ENCODE measurements around the gene PCDHGA7.
"Not testable (repeated sequence)": the region's sequence is repeated elsewhere in the genome, so short reads cannot be mapped to it uniquely, and the experiment has no call there.

PCDHGA7 gene

GRCh38 chr5:141402553-141403243 lies 20.2 kb downstream of the PCDHGA7 start, which contains the start of gene PCDHGA9:
TSS of gene PCDHGA9 (plus strand) at chr5:141402778. CDS start at chr5:141402953, 175 bp downstream.
- no peak for DNase-seq

DNA sequence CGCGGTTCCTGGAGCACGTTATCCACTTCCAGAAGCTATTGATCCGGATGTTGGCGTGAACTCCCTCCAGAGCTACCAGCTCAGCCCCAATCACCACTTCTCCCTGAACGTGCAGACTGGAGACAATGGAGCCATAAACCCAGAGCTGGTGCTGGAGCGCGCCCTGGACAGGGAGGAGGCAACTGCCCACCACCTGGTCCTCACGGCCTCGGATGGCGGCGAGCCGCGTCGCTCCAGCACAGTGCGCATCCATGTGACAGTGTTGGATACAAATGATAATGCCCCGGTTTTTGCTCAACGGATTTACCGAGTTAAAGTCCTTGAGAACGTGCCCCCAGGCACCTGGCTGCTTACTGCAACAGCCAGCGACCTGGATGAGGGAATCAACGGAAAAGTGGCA lies 20.8 kb downstream of the PCDHGA7 start:
- DNase-seq: no peak

DNA sequence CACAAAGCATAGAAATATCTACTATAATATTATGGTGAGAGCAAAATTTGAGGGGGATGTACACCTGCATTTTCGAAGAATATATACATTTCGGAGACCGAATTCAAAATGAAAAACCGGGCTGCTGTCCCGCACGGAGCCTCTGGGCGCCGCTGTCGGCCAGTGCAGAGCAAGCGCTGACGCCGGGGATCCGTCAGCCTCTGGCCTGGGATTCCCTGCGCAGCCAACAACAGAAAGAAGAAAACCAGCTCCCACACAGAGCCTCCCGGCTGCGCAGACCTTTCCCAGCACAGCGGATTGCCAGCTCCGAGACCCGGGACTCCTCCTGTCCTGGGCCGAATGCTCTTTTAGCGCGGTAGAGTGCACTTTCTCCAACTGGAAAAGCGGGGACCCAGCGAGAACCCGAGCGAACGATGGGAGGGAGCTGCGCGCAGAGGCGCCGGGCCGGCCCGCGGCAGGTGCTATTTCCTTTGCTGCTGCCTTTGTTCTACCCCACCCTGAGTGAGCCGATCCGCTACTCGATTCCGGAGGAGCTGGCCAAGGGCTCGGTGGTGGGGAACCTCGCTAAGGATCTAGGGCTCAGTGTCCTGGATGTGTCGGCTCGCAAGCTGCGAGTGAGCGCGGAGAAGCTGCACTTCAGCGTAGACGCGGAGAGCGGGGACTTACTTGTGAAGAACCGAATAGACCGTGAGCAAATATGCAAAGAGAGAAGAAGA lies 25.4 kb downstream of the PCDHGA7 start, which contains the start of gene PCDHGB6:
TSS of gene PCDHGB6 (plus strand) at position 232 of the 716 bp plus-strand sequence. CDS start at position 414, 182 bp downstream.
- DNase-seq: peak; percentile 31

DNA sequence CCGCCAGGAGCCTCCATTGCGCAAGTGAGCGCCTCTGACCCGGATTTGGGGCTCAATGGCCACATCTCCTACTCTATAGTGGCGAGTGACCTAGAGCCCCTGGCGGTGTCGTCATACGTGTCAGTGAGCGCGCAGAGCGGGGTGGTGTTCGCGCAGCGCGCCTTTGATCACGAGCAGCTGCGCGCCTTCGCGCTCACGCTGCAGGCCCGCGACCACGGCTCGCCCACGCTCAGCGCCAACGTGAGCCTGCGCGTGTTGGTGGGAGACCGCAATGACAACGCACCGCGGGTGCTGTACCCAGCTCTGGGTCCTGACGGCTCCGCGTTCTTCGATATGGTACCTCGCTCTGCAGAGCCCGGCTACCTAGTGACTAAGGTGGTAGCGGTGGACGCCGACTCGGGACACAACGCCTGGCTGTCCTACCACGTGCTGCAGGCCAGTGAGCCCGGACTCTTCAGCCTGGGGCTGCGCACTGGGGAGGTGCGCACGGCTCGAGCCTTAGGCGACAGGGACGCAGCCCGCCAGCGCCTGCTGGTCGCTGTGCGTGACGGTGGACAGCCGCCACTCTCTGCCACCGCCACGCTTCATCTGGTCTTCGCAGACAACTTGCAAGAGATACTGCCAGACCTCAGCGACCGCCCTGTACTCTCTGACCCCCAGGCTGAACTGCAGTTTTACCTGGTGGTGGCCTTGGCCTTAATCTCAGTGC lies 27.2 kb downstream of the PCDHGA7 start:
- no peak for DNase-seq

GRCh38 chr5:141411575-141411974 lies 29.0 kb downstream of the PCDHGA7 start:
- DNase-seq: no peak

GRCh38 chr5:141412854-141413539 lies 30.5 kb downstream of the PCDHGA7 start, which contains the start of gene PCDHGA10:
TSS of gene PCDHGA10 (plus strand) at chr5:141412987. CDS start at chr5:141413176, 189 bp downstream.
- DNase-seq: peak; percentile 45

DNA sequence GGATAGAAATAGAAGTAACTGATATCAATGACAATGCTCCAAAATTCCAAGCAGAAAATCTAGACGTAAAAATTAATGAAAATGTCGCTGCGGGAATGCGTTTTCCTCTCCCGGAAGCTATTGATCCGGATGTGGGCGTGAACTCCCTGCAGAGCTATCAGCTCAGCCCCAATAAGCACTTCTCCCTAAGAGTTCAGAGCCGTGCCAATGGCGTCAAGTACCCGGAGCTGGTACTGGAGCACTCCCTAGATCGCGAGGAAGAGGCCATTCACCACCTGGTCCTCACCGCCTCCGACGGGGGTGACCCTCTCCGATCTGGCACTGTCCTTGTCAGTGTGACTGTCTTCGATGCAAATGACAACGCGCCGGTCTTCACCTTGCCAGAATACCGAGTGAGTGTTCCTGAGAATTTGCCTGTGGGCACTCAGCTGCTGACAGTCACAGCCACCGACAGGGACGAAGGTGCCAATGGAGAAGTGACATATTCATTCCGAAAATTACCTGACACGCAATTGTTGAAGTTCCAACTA lies 31.1 kb downstream of the PCDHGA7 start:
- DNase-seq: no peak

DNA sequence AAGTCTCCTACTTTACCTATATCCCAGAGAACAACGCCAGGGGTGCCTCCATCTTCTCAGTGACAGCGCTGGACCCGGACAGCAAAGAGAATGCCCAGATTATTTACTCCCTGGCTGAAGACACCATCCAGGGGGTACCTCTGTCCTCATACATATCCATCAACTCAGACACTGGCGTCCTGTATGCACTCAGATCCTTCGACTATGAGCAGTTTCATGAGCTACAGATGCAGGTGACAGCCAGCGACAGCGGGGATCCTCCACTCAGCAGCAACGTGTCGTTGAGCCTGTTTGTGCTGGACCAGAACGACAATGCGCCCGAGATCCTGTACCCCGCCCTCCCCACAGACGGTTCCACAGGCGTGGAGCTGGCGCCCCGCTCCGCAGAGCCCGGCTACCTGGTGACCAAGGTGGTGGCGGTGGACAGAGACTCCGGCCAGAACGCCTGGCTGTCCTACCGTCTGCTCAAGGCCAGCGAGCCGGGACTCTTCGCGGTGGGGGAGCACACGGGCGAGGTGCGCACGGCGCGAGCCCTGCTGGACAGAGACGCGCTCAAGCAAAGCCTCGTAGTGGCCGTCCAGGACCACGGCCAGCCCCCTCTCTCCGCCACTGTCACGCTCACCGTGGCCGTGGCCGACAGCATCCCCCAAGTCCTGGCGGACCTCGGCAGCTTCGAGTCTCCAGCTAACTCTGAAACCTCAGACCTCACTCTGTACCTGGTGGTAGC lies 32.2 kb downstream of the PCDHGA7 start:
- DNase-seq: not testable (repeated sequence)

GRCh38 chr5:141415275-141415618 lies 32.7 kb downstream of the PCDHGA7 start:
- not testable (repeated sequence) for DNase-seq

- DNase-seq: peak; percentile 48
Measured at GRCh38 chr5:141417494-141418172, 35.1 kb downstream of the PCDHGA7 start, which contains the start of gene PCDHGB7. TSS of gene PCDHGB7 (plus strand) at chr5:141417677. CDS start at chr5:141417860, 183 bp downstream.

DNA sequence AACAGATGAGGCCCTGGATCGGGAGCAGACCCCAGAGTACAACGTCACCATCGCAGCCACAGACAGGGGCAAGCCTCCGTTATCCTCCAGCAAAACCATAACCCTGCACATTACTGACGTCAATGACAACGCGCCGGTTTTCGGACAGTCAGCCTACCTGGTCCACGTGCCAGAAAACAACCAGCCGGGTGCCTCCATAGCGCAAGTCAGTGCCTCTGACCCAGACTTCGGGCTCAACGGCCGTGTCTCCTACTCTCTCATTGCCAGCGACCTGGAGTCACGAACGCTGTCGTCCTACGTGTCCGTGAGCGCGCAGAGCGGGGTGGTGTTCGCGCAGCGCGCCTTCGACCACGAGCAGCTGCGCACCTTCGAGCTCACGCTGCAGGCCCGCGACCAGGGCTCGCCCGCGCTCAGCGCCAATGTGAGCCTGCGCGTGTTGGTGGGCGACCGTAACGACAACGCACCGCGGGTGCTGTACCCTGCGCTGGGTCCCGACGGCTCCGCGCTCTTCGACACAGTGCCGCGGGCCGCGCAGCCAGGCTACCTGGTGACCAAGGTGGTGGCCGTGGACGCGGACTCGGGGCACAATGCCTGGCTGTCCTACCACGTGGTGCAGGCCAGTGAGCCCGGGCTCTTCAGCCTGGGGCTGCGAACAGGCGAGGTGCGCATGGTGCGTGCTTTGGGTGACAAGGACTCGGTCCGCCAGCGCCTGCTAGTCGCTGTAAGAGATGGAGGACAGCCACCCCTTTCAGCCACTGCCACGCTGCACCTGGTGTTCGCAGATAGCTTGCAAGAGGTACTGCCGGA lies 36.7 kb downstream of the PCDHGA7 start:
- DNase-seq: no peak

GRCh38 chr5:141420855-141421488 lies 38.4 kb downstream of the PCDHGA7 start, which contains the start of gene PCDHGA11:
TSS of gene PCDHGA11 (plus strand) at chr5:141421051. CDS start at chr5:141421228, 177 bp downstream.
- DNase-seq: peak; percentile 44

DNA sequence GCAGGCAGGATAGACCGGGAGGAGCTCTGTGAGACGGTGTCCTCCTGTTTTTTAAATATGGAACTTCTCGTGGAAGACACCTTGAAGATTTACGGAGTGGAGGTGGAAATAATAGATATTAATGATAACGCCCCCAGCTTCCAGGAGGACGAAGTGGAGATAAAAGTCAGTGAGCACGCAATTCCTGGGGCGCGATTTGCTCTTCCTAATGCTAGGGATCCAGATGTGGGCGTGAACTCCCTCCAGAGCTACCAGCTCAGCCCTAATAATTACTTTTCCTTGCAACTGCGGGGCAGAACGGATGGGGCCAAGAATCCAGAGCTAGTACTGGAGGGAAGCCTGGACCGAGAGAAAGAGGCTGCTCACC lies 38.9 kb downstream of the PCDHGA7 start:
- no peak for DNase-seq

- DNase-seq: no peak
Measured at GRCh38 chr5:141422742-141423291, 40.3 kb downstream of the PCDHGA7 start.

- DNase-seq: no peak
Measured at GRCh38 chr5:141427783-141428426, 45.4 kb downstream of the PCDHGA7 start.

DNA sequence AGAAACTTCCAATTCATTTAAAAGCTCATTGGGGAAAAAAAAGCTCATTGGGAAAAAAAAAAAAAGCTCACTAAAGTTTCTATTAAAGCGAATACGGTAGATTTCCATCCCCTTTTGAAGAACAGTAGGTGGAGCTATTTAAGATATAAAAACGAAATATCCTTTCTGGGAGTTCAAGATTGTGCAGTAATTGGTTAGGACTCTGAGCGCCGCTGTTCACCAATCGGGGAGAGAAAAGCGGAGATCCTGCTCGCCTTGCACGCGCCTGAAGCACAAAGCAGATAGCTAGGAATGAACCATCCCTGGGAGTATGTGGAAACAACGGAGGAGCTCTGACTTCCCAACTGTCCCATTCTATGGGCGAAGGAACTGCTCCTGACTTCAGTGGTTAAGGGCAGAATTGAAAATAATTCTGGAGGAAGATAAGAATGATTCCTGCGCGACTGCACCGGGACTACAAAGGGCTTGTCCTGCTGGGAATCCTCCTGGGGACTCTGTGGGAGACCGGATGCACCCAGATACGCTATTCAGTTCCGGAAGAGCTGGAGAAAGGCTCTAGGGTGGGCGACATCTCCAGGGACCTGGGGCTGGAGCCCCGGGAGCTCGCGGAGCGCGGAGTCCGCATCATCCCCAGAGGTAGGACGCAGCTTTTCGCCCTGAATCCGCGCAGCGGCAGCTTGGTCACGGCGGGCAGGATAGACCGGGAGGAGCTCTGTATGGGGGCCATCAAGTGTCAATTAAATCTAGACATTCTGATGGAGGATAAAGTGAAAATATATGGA lies 48.0 kb downstream of the PCDHGA7 start, which contains the start of gene PCDHGA12:
TSS of gene PCDHGA12 (plus strand) at position 176 of the 782 bp plus-strand sequence. CDS start at position 429, 253 bp downstream.
- peak; percentile 33 for DNase-seq

- no peak for DNase-seq
Measured at GRCh38 chr5:141431286-141431685, 48.7 kb downstream of the PCDHGA7 start.

- DNase-seq: not testable (repeated sequence)
Measured at GRCh38 chr5:141432308-141432707, 49.8 kb downstream of the PCDHGA7 start.

Measured in CD4-positive, alpha-beta T cell treated with Interleukin-15 for 1 hour (primary cell).